GM19467 (cell line): ENCODE data around the gene NFYC.

Experiments
- ATAC-seq: cut with Tn5 transposase; IDR thresholded peaks from one replicate; pipeline ENCODE4 v1.9.1; 2021; ENCODE audit warnings: mild to moderate bottlenecking, moderate library complexity; ENCODE audit not compliant: unreplicated experiment

NFYC gene

GRCh38 chr1:40777224-40777970 lies 85.9 kb downstream of the NFYC start:
- ATAC-seq, result no peak

- ATAC-seq, result no peak
Observed at GRCh38 chr1:40780678-40781607, 89.4 kb downstream of the NFYC start.

GRCh38 chr1:40781608-40781971 lies 90.1 kb downstream of the NFYC start:
- ATAC-seq, result no peak

DNA sequence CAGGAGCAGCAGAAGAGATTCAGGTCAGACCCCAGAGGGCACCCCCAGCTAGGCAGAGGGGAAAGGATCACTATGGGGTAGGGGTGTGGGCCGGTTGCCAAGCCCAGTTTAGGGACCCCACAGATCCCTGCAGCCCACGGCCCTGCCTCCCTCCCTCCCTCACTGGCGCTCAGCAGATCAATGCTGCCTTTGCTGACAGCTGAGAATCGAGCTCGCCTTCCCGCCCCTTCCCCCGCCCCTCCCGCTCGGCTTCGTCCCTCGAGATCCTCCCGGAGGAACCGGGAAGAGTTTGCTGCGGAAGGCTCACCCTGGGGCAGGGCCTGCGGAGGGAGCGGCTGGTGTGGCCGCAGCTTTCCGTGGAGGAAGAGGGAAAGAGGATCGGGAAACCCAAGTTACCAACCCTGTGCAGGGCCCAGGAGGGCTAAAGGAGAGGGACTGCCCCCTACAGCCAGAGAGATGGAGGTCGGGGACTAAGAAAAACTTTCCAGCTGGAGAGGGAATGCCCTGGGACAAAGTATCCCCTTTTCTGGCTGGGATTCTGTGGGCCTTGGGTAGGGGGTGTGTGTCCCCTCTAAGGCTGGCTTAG lies 91.0 kb downstream of the NFYC start:
- ATAC-seq, result no peak

DNA sequence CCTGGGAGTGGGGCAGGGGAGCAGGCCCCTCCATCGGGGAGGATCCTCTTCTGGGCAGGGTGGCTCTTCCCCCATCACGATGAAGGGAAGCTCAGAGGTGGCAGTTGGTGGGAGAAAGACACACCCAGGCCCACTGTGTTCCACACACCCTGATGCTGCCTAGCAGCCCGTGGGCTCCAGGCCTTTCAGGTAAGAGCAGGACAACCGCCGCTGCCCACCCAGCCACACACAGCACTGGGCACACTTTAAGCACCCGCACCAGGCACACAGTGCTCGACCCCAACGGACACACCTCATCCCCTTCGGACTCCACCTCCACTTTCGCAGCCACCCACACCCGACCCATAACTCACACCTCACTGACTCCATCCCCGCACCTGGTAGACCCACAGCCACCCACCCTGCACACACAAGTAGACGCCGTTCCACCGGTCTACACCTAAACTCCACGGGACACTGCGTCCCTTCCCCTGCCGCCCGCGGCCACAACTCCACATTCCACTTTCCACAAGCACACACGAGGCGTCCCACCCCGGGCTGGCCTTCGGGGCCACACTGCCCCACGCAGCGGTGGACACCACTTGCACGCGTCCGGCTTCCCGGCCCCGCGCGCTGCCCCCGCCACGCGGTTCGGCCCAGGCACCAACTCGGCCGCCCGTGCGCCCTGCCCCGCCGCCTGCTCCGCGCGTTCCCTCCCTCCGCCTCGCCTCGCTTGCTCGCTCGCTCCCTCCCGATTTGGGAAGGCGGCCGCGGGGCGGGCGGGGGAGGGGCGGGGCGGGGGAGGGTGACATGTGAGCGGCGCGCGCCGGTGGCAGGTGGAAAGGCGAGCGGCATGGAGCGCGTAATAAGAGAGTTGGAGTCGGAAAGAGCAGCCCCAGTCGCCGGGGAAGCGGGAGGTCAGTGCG lies 91.7 kb downstream of the NFYC start, which contains the start of gene KCNQ4:
KCNQ4 (plus strand) TSS at position 787 of the 905 bp plus-strand sequence. CDS start 307 bp downstream, outside the sequence.
- no peak for ATAC-seq

DNA sequence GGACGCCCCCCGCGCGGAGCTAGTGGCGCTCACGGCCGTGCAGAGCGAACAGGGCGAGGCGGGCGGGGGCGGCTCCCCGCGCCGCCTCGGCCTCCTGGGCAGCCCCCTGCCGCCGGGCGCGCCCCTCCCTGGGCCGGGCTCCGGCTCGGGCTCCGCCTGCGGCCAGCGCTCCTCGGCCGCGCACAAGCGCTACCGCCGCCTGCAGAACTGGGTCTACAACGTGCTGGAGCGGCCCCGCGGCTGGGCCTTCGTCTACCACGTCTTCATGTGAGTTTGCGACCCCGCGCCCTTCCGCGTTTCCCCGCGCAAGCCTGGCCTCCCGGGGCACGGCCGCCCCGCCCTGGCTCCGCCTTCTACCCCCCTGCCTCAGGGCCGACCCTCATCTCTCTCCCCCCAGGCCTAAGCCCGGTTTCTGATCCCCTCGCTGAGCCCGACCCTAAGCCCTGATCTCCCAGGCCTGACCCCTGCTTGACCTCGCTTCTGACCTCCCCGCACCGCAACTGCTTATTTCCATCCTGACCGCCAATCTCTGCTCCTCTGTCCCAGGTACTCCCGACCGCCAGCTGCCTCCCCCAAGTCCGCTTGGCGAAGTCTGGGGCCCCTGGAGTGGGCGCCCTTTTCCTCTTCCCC lies 92.8 kb downstream of the NFYC start:
- ATAC-seq, result no peak

DNA sequence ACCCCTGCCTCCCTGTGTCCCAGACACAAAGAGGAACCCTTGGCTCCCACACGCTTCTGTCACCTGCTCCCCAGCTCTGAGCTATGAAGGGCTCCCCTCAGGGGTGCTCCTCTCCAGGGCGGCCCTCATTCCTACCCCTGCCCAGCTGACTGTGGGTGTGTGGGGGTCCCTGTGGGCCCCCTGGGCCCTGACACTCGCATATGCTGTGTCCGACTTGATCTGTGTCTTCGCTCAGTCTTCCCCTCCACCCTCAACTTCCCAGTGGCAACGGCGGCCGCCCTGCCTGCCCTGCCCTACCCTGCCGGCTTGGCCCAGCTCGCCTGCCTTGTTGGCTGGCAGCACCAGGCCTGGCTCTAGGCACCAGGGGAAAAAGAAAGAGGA lies 93.3 kb downstream of the NFYC start:
- no peak for ATAC-seq

DNA sequence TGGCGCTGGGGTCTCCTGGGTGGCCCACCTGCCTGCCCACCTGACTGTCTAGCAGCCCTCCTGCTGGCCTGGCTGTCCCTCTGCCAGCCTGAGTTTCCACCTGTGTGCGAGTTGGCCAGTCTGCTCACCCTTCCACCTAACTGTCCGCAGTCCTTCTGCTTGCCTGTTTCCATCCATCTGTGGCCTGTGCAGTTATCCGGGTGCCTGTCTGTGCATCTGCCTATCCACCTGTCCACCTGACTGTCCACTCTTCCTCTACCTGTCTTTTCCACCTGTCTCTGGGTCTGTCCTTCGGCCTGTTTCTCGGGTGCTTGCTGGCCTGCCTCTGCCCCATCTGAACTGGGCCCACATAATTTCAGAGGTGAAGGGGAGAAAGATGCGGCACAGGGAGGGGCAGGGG lies 93.9 kb downstream of the NFYC start:
- ATAC-seq, result no peak

- ATAC-seq, result no peak
Observed at GRCh38 chr1:40786171-40786994, 94.9 kb downstream of the NFYC start.

- no peak for ATAC-seq
Observed at GRCh38 chr1:40786995-40787705, 95.6 kb downstream of the NFYC start.

- ATAC-seq, result no peak
Observed at GRCh38 chr1:40787737-40788560, 96.4 kb downstream of the NFYC start.

DNA sequence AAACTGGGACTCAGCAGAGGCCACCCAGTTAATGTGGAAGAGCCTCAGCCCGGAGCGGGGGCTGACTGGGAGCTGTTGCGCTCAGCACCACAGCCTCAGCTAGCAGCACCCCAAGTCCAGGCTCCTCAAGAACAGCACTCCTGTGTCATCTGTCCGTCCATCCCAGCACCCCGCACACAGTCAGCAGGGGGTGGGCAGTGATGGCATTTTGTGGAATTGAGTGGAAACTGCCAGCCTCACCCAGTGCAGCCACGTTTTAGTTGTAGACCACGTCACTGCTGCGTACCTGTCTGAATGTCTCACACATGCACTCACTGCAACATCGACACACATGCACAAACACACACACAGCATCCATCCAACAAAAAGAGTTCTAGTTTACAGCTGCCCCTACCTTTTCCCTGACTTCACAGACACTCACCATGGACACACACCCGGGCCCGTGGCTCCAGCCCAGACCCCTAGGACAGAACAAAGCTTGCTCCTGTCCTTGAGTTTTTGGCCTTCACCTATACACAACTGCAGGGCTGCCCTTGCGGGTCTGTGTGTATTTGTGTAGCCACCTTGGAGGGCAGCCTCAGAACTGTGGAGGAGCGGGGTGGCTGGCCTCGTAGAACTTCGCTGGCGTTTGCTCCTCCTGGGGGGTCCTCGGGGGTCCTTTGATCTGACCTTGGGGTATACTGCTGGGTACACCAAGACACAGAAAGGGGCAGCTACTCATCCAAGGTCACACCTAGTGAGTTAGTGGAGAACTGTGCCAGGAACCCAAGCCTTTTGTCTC lies 97.2 kb downstream of the NFYC start:
- ATAC-seq, result no peak

GRCh38 chr1:40789342-40789598 lies 97.8 kb downstream of the NFYC start:
- no peak for ATAC-seq

GRCh38 chr1:40789661-40790430 lies 98.3 kb downstream of the NFYC start:
- no peak for ATAC-seq

DNA sequence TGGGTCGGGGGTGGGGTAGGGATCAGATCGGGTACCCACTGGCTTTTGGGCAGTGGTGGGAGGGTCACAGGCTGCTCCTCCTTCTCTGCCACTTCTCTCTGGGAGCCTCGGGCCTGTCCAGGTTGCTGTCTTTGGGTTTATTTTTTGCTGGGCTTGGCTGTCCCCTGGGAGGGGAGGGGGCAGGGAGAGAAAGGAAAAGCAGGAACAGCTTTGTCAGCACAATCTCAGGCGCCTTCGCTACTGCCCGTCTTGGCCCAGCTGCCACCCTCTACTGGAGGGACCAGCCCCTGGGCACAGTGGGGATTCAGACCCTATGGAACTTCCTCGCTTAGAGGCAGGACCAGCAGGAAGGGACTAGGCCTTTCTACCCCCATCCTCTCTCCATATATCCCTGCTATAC lies 100.5 kb downstream of the NFYC start:
- no peak for ATAC-seq

- ATAC-seq, result no peak
Observed at GRCh38 chr1:40793617-40794016, 102.1 kb downstream of the NFYC start.

GRCh38 chr1:40794048-40794447 lies 102.5 kb downstream of the NFYC start:
- ATAC-seq, result no peak
